KOPT-K1 (cell line): ENCODE data around the gene RERE.

ENCODE experiments used
- H3K27ac ChIP-seq: fragments of 200-600 bp; sonication (generic); 2 replicates; pipeline ENCODE4 v1.5.1; 2016; ENCODE audit warnings: antibody characterized with exemption, mild to moderate bottlenecking, low read depth, low read length; ENCODE audit not compliant: poor library complexity, severe bottlenecking
- H3K36me3 ChIP-seq: fragments of 200-600 bp; sonication (generic); 2 replicates; pipeline ENCODE4 v1.5.1; 2017; ENCODE audit warnings: antibody characterized with exemption, mild to moderate bottlenecking, low read length, moderate library complexity; ENCODE audit not compliant: insufficient read depth
- H3K9me3 ChIP-seq: fragments of 200-600 bp; sonication (generic); 2 replicates; pipeline ENCODE4 v1.5.1; 2017; ENCODE audit warnings: antibody characterized with exemption, low read length, mild to moderate bottlenecking; ENCODE audit not compliant: insufficient read depth, poor library complexity, severe bottlenecking

RERE gene

GRCh38 chr1:8661185-8662110, 156.0 kb downstream of the RERE start:
- Histone ChIP-seq H3K9me3 (peaks cover 5% of the 10 kb centered on the region), H3K36me3 (no peaks in the 10 kb centered on the region), H3K27ac (no peak overlapping the region)

- peaks cover 5% of the 10 kb centered on the region for H3K9me3 ChIP-seq
- no peak overlapping the region for H3K27ac ChIP-seq
- 0 out of 2 replicates have a peak, but pooled peaks cover 4% of the 10 kb centered on the region for H3K36me3 ChIP-seq
Observed at GRCh38 chr1:8660411-8660828, 157.0 kb downstream of the RERE start.

DNA sequence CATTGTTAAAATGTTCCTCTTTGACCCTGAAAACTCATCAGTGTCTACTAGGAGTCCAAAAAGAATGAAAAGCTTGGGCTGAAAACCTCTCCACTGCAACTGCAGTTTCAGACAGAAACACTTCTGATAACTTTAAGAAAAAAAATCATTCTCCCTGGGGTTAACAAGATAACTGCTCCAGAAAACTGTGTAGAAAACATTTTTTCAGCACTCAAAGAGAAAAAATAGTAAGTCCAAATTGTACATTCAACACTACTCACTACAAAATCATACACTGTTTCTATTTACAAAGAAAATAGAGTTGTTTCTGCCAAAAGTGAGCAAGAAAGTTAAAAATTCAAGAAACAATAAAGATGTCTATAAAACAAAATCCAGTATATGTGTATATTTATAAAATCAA, 157.8 kb downstream of the RERE start:
- Histone ChIP-seq H3K36me3 (0 out of 2 replicates have a peak, but pooled peaks cover 4% of the 10 kb centered on the region), H3K27ac (no peak overlapping the region), H3K9me3 (peaks cover 5% of the 10 kb centered on the region)

- no peak overlapping the region for H3K27ac ChIP-seq
- H3K36me3 ChIP-seq, result 0 out of 2 replicates have a peak, but pooled peaks cover 4% of the 10 kb centered on the region
- no peaks in the 10 kb centered on the region for H3K9me3 ChIP-seq
Observed at GRCh38 chr1:8653878-8654277, 163.6 kb downstream of the RERE start.

- Histone ChIP-seq H3K9me3 (no peaks in the 10 kb centered on the region), H3K36me3 (0 out of 2 replicates have a peak, but pooled peaks cover 4% of the 10 kb centered on the region), H3K27ac (no peak overlapping the region)
Observed at GRCh38 chr1:8652467-8653046, 164.9 kb downstream of the RERE start.

DNA sequence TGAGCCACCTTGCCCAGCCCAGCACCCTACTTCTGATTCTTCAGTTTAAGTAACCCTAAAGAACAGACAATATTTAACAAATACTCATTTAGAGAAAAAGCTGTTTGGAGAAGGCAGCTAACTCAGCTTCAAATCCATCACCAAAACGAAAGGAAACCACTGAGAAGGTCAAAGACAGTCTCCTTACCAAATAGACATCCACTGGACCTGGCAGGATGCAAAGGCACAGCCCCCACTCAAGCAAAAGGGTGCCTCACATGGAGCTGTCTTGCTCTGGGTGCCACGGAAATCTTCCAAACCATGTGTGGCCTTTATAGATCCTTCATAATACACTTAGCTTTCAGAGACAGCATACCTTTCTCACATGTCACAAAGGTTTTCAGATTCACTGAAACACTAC, 165.5 kb downstream of the RERE start:
- 0 out of 2 replicates have a peak, but pooled peaks cover 4% of the 10 kb centered on the region for H3K36me3 ChIP-seq
- no peak overlapping the region for H3K27ac ChIP-seq
- no peaks in the 10 kb centered on the region for H3K9me3 ChIP-seq

- Histone ChIP-seq H3K9me3 (no peaks in the 10 kb centered on the region), H3K27ac (no peak overlapping the region), H3K36me3 (0 out of 2 replicates have a peak, but pooled peaks cover 4% of the 10 kb centered on the region)
Observed at GRCh38 chr1:8651236-8651890, 166.1 kb downstream of the RERE start.

DNA sequence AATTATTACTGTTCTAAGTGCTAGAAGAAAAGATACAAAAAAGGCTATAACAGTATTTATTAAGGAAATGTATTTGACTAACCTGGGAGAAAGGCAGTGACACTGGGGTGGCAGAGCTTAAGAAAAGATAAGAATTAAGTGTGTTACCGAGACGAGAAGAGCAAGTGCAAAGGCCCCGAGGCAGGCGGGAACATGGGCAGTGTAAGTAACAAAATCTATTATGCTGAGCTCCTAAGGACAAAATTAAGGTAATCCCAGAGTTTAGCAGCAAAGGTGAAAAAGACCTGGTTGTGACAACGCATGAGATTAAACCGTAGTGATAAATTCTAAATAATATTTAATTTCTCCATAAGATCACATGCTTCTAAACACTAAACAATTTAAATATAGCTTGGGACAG, 167.6 kb downstream of the RERE start:
- H3K36me3 ChIP-seq, result no peaks in the 10 kb centered on the region
- no peak overlapping the region for H3K27ac ChIP-seq
- no peaks in the 10 kb centered on the region for H3K9me3 ChIP-seq

DNA sequence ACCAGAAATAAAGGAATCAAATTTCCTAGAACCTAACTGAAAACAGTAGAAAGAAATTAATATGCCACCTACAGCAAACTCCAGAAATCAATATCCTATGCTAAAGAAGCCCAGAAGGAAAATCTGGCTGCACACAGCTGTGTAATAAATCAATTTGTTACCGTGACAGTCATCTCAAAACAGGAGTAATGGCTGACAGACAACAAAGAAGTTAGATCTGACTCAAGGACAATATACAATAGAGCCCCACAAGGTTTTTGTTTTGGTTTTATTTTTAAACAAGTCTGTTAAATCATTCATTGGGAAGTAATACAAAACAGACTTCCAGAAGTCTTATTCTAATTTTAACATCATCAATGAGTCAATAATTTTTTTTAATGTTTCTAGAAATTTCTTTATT, 168.4 kb downstream of the RERE start:
- Histone ChIP-seq H3K27ac (no peak overlapping the region), H3K36me3 (no peaks in the 10 kb centered on the region), H3K9me3 (no peaks in the 10 kb centered on the region)

- H3K27ac ChIP-seq, result no peak overlapping the region
- no peaks in the 10 kb centered on the region for H3K36me3 ChIP-seq
- no peaks in the 10 kb centered on the region for H3K9me3 ChIP-seq
Observed at GRCh38 chr1:8646996-8647395, 170.4 kb downstream of the RERE start.

GRCh38 chr1:8646189-8646588, 171.3 kb downstream of the RERE start:
- no peak overlapping the region for H3K27ac ChIP-seq
- no peaks in the 10 kb centered on the region for H3K36me3 ChIP-seq
- no peaks in the 10 kb centered on the region for H3K9me3 ChIP-seq

DNA sequence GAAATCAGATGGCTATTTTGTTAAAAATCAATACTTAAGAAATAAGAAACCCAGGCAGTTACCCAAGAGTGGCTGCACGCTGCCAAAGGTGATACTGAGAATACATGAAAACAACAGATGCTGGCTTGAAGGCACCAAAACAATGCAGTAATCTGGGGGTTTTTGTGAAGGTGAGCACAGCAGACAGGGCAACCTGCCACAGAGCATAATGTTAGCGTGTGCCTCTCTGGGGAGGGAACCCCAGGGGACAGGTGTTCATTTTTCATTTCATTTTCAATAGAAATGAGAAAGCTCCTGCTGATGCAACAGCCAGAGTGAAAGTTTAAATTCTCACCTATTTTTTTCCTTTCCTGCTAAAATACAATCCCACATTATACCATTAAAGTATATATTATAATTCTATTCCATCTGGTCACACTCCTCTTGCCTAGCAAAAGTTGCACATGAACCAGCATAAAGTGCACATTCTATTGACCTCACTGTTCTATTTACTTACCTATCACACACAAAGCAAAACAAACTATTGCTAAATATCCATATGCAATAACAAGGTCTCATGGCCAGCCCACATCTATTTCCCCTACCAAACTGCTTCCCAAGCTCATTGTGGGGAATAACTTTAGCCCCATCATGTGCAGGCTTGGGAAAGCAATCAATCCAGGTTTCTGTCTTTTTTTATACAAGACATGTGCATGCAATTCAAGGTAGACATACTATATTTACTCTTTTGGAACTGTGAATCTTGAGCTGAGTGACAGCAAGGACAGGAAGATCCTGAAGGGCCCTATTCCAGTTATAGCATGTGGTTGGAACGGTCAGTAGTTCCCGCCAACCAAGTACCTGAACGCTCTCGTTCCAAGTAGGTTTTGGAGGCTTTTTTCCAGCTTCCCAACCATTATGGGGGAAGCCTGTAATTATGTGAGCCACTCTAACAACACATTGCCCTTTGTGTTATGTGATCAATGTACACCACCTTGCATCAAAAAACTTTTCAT, 173.6 kb downstream of the RERE start:
- H3K9me3 ChIP-seq, result no peaks in the 10 kb centered on the region
- no peak overlapping the region for H3K27ac ChIP-seq

DNA sequence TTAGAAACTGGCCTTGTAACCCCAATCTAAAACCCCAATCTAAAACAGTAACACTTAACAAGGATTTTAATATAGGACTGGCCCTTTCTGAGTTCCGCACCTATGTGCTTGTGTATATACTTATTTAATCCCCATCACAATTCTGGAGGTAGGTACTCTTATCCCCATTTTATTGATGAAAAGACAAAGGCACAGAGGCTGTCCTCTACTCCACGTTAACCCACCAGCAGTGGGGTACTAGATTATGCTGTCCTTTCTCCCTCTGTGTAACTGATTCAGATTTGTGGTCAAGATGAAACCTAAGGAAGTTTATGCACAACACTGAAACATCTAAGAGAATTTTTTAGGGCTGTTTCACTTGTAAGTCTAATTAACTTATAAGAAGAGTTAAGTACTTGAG, 175.3 kb downstream of the RERE start:
- Histone ChIP-seq H3K27ac (no peak overlapping the region), H3K9me3 (no peaks in the 10 kb centered on the region), H3K36me3 (no peaks in the 10 kb centered on the region)

More for the DNA sequence above, 173.6 kb downstream of the RERE start:
- no peaks in the 10 kb centered on the region for H3K36me3 ChIP-seq

- H3K27ac ChIP-seq, result no peak overlapping the region
- H3K9me3 ChIP-seq, result no peaks in the 10 kb centered on the region
- H3K36me3 ChIP-seq, result no peaks in the 10 kb centered on the region
Observed at GRCh38 chr1:8641377-8641997, 176.0 kb downstream of the RERE start.
